HUES48 (cell line): ENCODE measurements around the gene TMEM37.

Source experiments
- H3K27ac ChIP-seq: one replicate; pipeline ENCODE4 v1.7.0; 2013; ENCODE audit warnings: low read depth, low read length, inconsistent platforms
- H3K27me3 ChIP-seq: 2 replicates; pipeline ENCODE4 v1.6.1; 2013; ENCODE audit warnings: mild to moderate bottlenecking, low read length; ENCODE audit not compliant: control insufficient read depth, insufficient read depth
- H3K36me3 ChIP-seq: 2 replicates; pipeline ENCODE4 v1.6.1; 2013; ENCODE audit warnings: low read length; ENCODE audit not compliant: control insufficient read depth, insufficient read depth
- H3K4me1 ChIP-seq: 2 replicates; pipeline ENCODE4 v1.6.1; 2013; ENCODE audit warnings: mild to moderate bottlenecking, low read length; ENCODE audit not compliant: control insufficient read depth, insufficient read depth
- H3K4me3 ChIP-seq: 2 replicates; pipeline ENCODE4 v1.5.1; 2013; ENCODE audit warnings: mild to moderate bottlenecking, low read depth, low read length
- H3K9ac ChIP-seq: 2 replicates; pipeline ENCODE4 v1.6.1; 2013; ENCODE audit warnings: mild to moderate bottlenecking, low read depth, low read length, moderate library complexity
- H3K9me3 ChIP-seq: 2 replicates; pipeline ENCODE4 v1.6.1; 2013; ENCODE audit warnings: low read length; ENCODE audit not compliant: control insufficient read depth, insufficient read depth

The TMEM37 gene

DNA sequence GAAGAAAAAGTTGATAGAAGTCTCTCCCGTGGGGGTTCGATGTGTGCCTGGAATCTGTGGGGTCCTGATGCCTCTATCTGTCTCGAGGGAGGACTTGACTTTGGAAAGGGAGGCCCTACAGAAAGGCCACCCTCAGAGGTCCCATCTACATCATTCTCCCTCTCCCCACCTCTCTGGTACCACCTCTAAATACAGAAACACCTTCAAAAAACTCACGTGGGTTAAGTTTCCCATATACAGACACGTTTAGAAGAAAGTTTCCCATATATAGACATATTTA lies 5.3 kb upstream of the TMEM37 start:
- peaks cover 3% of the 10 kb centered on the region for H3K9me3 ChIP-seq
- H3K4me3 ChIP-seq = no peak overlapping the region
- H3K27ac ChIP-seq = no peak overlapping the region
- H3K27me3 ChIP-seq = peaks cover 12% of the 10 kb centered on the region
- H3K36me3 ChIP-seq = no peaks in the 10 kb centered on the region
- no peak overlapping the region for H3K9ac ChIP-seq
- H3K4me1 ChIP-seq = peaks cover 23% of the 10 kb centered on the region

DNA sequence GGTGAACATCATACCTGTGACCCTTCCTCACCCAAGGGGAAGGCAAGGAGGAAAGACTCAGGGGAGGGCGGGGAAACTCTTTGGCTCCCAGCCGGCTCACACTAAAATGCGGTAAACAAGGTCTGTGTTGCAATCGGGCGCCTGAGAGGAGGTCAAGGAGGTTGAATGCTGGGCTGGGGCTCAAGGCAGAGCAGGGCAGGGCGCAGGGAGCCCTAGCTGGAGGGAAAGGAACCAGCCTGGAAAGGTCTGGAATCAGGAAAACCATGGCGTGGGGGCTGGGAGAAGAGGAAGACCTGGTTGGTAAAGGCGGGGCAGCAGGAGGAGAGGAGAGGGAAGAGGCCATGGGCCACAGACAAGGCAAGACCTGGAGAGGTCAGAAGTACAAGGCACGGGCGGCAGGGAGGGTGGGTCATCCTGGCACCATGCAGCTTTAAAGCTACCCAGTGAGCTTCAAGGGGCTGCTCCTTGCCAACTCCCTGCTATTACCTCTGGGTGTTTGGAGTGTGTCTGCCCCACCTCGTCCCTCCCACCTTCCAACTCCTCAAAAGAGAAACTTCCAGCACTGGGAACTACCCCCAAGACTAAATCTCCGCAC lies 4.8 kb upstream of the TMEM37 start:
- Histone ChIP-seq H3K9me3 (no peaks in the 10 kb centered on the region), H3K9ac (no peak overlapping the region), H3K27me3 (peaks cover 12% of the 10 kb centered on the region), H3K4me3 (no peak overlapping the region), H3K36me3 (no peaks in the 10 kb centered on the region), H3K27ac (no peak overlapping the region), H3K4me1 (peaks cover 23% of the 10 kb centered on the region)

DNA sequence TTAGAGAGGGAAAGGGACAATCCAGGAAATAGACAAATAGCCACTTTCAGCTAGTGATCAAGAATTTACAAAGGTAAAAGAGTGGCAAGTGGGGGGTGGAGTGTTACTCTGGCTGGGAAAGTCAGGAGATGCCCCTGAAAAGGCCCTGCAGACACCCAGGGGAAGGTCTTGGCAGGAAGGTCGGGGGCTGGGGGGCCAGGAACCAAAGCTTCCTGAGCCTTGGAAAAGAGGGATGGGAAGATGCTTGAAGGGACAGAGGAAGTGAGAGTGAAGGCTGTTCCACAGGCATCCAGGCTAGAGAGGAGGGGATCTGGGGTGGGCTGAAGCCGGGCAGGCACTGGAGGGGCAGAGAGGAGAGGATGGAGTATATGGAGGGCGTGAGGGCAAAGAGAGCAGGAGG lies 3.9 kb upstream of the TMEM37 start:
- no peak overlapping the region for H3K9ac ChIP-seq
- no peak overlapping the region for H3K27ac ChIP-seq
- peaks cover 17% of the 10 kb centered on the region for H3K4me1 ChIP-seq
- H3K4me3 ChIP-seq = no peak overlapping the region
- no peaks in the 10 kb centered on the region for H3K36me3 ChIP-seq
- no peaks in the 10 kb centered on the region for H3K9me3 ChIP-seq
- H3K27me3 ChIP-seq = peaks cover 18% of the 10 kb centered on the region

DNA sequence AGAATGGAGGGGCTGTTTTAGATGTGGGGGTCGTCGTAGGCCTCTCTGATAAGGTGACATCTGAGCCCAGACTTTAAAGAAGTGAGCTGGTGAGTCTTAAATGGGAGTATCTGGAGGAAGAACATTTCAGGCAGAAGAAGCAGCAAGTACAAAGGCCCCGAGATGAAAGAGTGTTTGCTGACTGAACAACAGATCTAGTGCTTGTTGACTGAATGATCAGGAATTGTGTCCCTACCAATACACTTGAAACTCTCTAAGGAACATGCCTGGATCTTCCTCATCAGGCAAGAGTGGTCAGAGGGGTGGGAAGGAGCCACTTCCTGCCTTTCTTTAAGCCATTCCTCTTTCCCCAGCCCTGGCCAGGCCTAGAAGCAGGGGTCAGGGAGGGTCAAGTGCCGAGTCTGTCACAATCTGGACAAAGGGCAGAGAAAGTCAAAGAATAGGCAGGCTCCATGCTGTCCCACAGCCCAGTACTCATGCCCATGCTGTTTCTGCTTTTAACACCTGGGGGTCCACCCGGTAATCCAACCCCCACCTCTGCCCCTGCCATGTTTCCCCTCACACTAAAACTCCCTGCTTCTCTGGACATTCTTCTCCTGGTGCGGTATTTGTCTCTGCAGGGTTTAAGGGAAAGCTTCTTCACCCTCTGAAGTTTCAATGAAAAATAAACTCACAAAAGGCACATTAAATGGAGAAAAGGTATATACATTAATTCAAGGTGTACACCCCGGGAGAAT lies 3.0 kb upstream of the TMEM37 start:
- Histone ChIP-seq H3K27me3 (peaks cover 19% of the 10 kb centered on the region), H3K4me1 (peaks cover 26% of the 10 kb centered on the region), H3K9me3 (no peaks in the 10 kb centered on the region), H3K27ac (no peak overlapping the region), H3K9ac (no peak overlapping the region), H3K4me3 (no peak overlapping the region), H3K36me3 (no peaks in the 10 kb centered on the region)

DNA sequence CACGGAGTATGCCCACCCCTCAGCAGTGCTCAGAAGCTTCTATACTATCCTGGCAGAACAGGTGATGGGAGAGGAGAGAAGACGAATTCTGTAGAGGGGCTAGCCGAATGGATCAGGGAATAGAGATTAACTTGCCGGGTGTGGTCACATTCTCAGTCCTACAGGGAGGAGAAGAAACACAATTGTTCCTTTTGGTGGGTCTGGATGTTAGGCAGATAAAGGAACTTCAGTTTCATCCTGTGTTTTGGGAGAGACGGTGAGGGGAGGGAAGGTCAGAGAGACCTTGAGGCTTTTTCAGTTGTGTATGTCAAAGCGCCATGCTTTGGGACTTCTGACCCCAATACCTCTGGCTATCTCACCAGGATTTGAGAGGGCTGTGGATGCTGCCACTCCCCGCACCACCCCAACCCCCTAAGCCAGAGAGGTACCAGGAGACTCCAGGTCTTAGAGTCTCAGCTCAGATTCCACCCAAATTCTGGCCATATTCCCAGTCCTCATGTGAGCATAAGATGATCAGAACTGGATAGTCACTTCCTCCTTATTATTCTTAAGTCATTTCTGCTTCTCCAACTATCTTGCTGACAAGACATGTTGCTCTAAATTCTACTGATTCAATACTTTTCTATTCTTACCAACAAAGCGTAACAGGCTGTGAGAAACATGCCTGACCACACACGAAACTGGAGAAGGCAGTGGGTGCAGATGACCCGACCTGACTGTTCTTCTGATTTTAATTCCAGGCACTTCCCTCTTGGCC lies 2.3 kb upstream of the TMEM37 start:
- H3K27ac ChIP-seq = no peak overlapping the region
- H3K36me3 ChIP-seq = no peaks in the 10 kb centered on the region
- no peak overlapping the region for H3K9ac ChIP-seq
- H3K4me3 ChIP-seq = no peak overlapping the region
- peaks cover 19% of the 10 kb centered on the region for H3K27me3 ChIP-seq
- H3K4me1 ChIP-seq = peaks cover 33% of the 10 kb centered on the region
- H3K9me3 ChIP-seq = no peaks in the 10 kb centered on the region

DNA sequence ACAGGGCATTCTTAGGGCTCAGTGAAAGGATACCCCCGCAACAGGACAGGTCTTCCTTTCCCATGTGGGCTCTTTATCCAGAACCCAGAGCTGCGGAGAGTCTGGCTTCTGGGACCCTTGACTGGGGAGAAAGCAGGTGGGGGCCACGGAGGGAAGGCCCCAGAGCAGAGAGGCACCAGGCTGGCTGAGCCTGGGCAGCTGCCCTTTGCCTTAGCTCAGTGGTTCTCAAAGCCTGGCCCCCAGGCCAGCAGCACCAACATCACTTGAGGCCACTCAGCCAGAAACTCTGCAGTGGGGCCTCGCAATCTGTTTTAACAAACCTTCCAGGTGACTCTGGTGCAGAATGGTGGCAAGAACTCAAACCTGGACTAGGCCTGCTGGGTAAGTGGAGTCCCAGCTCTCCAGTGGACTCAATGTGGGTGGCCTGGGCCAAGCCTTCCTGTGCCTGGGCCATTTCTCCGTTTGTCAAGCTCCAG lies 1.6 kb upstream of the TMEM37 start:
- Histone ChIP-seq H3K36me3 (no peaks in the 10 kb centered on the region), H3K27me3 (peaks cover 19% of the 10 kb centered on the region), H3K4me3 (no peak overlapping the region), H3K4me1 (peaks cover 40% of the 10 kb centered on the region), H3K27ac (no peak overlapping the region), H3K9ac (no peak overlapping the region), H3K9me3 (no peaks in the 10 kb centered on the region)

DNA sequence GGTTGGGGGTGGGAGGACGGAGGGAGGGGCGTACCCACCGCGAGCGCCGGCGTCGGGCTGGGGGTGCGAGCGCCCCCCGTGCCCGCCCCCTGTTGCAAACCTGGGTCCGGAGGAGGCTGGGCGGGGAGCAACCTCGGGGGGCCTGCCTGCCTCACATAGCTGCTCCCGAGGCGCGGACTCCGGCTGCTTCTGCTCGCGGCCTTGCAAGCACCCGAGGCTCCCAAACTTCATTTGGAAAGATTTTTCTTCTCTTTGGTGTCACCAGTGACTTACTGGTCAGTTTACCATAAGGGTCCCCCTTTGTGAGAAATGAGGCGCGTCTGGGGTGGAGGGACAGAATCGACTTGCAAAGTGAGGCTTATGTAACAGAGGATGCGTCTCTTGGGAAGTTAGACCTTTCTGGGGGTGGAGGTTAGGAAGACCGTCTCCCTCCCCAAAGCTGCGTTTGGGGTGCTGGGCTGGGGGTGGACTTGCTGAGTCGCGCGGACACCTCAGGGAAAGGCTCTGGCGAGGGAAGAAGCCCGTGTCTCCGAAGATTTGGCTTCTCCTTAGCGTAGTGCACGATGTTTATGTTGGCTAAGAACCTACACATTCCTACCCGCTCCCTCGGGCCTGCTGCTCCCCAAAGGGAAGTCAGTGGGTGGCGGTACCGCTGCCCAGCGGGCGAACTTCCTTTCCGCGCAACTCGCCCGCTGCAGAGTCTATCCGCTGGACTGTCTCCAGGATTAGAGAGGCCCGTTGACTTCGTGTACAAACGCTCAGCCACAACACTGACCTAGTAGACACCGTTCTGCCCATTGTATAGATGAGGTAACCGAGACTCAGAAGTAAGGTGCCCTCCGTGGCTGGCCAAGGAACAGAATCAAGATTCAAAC lies 559 bp downstream of the TMEM37 start:
- peaks cover 3% of the 10 kb centered on the region; the same call in 1 of the 2 replicates for H3K36me3 ChIP-seq
- no peaks in the 10 kb centered on the region for H3K9me3 ChIP-seq
- H3K4me1 ChIP-seq = peaks cover 37% of the 10 kb centered on the region
- peaks cover 16% of the 10 kb centered on the region for H3K27me3 ChIP-seq
- peak overlapping the region; percentile 59; the same call in 1 of the 2 replicates for H3K9ac ChIP-seq
- H3K4me3 ChIP-seq = peak overlapping the region; percentile 79
- H3K27ac ChIP-seq = peak overlapping the region; percentile 46

DNA sequence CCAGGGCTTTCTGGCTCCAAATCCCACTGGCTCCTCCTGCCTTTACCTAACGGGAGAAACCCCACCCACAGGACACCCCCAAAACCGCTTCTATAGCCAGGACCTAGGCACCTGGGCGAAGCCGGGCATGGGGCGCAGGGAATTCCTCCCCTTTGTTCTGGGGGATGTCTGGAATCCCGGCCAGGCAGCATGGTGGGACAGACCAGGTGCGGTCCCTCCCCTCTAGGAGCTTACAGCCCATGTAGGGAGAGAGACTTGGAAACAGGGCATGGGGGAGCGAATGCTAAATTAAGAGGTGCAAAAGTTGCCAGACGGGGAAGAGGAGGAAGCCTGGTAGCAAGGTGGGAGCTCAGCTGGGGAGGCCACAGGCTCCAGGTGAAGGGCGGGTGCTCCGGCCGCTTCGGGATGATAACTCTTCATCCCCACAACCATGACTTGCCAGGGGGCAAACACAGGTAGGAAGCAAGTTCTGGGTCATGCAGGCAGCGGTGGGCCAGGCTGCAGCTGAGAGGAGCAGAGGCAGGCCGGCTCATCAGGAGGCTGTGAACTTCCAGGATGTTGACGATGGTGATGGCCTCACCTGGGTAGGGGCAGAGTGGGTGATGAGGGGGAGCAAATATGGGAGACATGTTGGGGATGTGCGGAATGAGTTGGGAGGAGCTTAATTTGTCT lies 1.3 kb downstream of the TMEM37 start:
- Histone ChIP-seq H3K9me3 (no peaks in the 10 kb centered on the region), H3K9ac (no peak overlapping the region), H3K27ac (no peak overlapping the region), H3K4me1 (peaks cover 37% of the 10 kb centered on the region), H3K27me3 (peaks cover 14% of the 10 kb centered on the region), H3K36me3 (peaks cover 8% of the 10 kb centered on the region; the same call in 1 of the 2 replicates), H3K4me3 (peak overlapping the region; percentile 79)

DNA sequence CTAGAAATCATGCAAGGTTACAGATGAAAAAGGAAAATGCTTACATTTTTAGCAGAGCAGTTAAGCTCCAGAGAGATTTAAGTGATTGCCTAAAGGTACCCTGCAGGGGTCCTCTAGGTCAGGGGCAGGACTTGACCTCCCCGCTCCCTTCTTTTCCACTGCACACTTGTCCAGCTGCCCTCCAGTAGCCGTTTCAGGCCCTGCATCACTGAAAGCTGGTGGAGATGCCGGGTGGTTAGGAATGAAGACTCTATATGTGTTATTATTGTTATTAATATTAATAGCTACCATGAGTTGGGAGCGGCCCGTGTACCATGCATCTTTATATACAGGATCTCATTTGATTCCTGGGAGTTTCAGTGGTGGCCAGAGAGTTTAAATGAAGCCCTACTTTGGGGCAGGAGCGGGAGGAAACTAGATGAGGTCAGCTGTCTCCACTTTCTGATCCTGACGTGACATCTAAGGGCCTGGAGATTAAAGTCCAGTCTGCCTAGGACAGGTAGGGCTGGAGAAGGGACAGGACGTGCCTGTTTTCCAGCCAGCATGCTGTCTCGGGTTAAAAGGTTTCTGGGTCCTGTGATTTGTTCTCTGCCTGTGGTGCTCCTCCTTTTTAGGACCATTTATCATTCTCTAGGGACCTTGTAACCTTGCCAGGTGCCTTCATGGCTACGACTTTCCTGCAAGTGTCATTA lies 2.1 kb downstream of the TMEM37 start:
- Histone ChIP-seq H3K4me3 (no peak overlapping the region), H3K4me1 (peaks cover 37% of the 10 kb centered on the region), H3K9me3 (no peaks in the 10 kb centered on the region), H3K27me3 (peaks cover 14% of the 10 kb centered on the region), H3K9ac (no peak overlapping the region), H3K27ac (no peak overlapping the region), H3K36me3 (peaks cover 8% of the 10 kb centered on the region; the same call in 1 of the 2 replicates)

DNA sequence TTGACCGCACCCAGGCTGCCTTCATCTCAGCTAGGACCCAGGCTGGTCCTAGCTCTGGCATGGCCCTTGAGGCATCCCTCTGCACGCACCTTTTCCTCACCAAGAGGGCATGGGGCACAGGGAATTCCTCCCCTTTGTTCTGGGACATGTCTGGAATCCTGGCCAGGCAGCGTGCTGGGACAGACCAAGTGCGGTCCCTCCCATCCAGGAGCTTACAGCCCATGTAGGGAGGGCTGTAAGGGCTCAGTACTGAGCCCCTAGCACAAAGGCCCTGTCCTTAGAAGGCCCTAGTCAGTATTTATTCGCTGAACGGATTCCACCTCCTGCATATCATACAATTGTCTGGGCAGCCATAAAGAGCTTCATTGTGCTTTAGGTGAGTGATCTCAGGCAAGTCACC lies 3.0 kb downstream of the TMEM37 start:
- Histone ChIP-seq H3K9me3 (no peaks in the 10 kb centered on the region), H3K27ac (no peak overlapping the region), H3K4me1 (peaks cover 37% of the 10 kb centered on the region), H3K9ac (no peak overlapping the region), H3K27me3 (peaks cover 14% of the 10 kb centered on the region), H3K36me3 (peaks cover 8% of the 10 kb centered on the region; the same call in 1 of the 2 replicates), H3K4me3 (no peak overlapping the region)
